Pancreas (tissue), 10 donors: Measurements from ENCODE around the gene HEXA. TPM values are rescaled to one million over a fixed set of nuclear protein-coding genes. Genes with fewer than 3 reads are reported as not detected.
"Not testable (repeated sequence)": the region's sequence is repeated elsewhere in the genome, so short reads cannot be mapped to it uniquely, and the experiment has no call there.

Source experiments
- ATAC-seq, 4 donors: fragments of 200-7000 bp; cut with Tn5 transposase; one replicate each; pipeline versions ENCODE4 v1.8.0 to v1.9.1; 2020; ENCODE audit warnings: mild to moderate bottlenecking in 4 of 4, moderate library complexity in 4 of 4
- DNase-seq, 6 donors: peaks; one replicate each; pipeline ENCODE4 v3.0.0-alpha.2; 2020
- FAIRE-seq: peaks from 2 replicates; lab custom pipeline; 2012; peaks lifted over from hg19 to GRCh38; lab: Jason Lieb, UNC
- H3K27ac ChIP-seq, 4 donors: fragments of 200-600 bp; sonication (generic); 1 replicate in 3 of 4; 2 replicates in 1 of 4; pipeline versions ENCODE4 v1.5.0 to v1.8.0; 2020
- H3K27me3 ChIP-seq, 4 donors: fragments of 200-600 bp; one replicate each; pipeline ENCODE4 v1.8.0; 2021
- H3K36me3 ChIP-seq, 3 donors: fragments of 200-600 bp; sonication (generic) in 1 of 3; one replicate each; pipeline versions ENCODE4 v1.5.0 to v1.8.0; 2020 to 2021
- H3K4me1 ChIP-seq, 3 donors: fragments of 200-600 bp; one replicate each; pipeline ENCODE4 v1.8.0; 2021
- H3K4me3 ChIP-seq, 4 donors: fragments of 200-600 bp; sonication (generic) in 2 of 4; one replicate each; pipeline versions ENCODE4 v1.5.0 to v1.8.0; 2020 to 2021
- H3K9me3 ChIP-seq, 4 donors: fragments of 200-600 bp; one replicate each; pipeline ENCODE4 v1.8.0; 2021
- CTCF ChIP-seq, 4 donors: fragments of 200-600 bp; sonication (generic) in 3 of 4; IDR thresholded peaks; one replicate each; pipeline versions ENCODE4 v1.5.0 to v1.8.0; 2021; ENCODE audit warnings: antibody characterized with exemption in 4 of 4
- WGBS, 2 donors: extraction: QIAGEN DNeasy Blood & Tissue Kit; methylation state at CpG; one replicate each; pipeline ENCODE4 v1.1.7; 2013; 5-methylcytosine and 5-hydroxymethylcytosine counted together
- intact Hi-C, 3 donors: fragments of 100-400 bp; cut with DNase I; formaldehyde crosslinking; loops; one replicate each; pipeline versions ENCODE4 v1.11.1 to v1.14.2; 2022
- polyA plus RNA-seq, 2 donors: library from polyadenylated mRNA; stranded (reverse); fragments of 200-250 nt; gene quantifications; one replicate each; pipeline ENCODE4 v1.2.3, GENCODE V29; 2013
- total RNA-seq, 6 donors: library from RNA; stranded (reverse); fragmentation: NEBNext Ultra II Directional in 4 of 6; extraction: Animal tissue kit (Norgen Biotek cat#: 25700) in 4 of 6; gene quantifications; one replicate each; pipeline versions ENCODE4 v1.2.1 to v1.2.4, GENCODE V29; 2021 to 2023
- donor health status: healthy with polysubstance abuse.
- donor health status: DM: no; HTN: no; CAD: no; lungs with moderate emphysema.
- donor health status: DM: no; HTN: no; CAD: no.
- donor health status: control.
- donor health status: control.
- donor health status: Bipolar disorder and iron deficiency.
- donor health status: DM: yes; HTN: yes; CAD: no.
- donor health status: DM: no; HTN: no; CAD: no.
- donor health status: DM: no; HTN: no; CAD: no.
- donor health status: DM: yes; HTN: yes; CAD: no.

HEXA gene
- total and polyA plus RNA-seq, 8 donors: 30.2 to 76.0 (median 54.0) TPM

GRCh38 chr15:72389231-72389630 lies 13.4 kb upstream of the HEXA start:
- H3K27ac ChIP-seq: no peak overlapping the region
- H3K4me3 ChIP-seq: no peak overlapping the region
- no peaks in the 10 kb centered on the region for H3K36me3 ChIP-seq
- TF ChIP-seq CTCF (IDR thresholded peaks at IDR 0.05): no peak
- 10 to 22% methylated on average over 3 of the region's 3 CpGs for WGBS, 2 donors
- H3K27me3 ChIP-seq: no peaks in the 10 kb centered on the region
- intact Hi-C loops: no loop called here
- ATAC-seq (peak; percentile 44 to 90 (median 68)), FAIRE-seq (no peak), DNase-seq (peak in 4 of 6 donors; percentile 26 to 55 (median 32))
- no peaks in the 10 kb centered on the region for H3K9me3 ChIP-seq
- peaks cover 0 to 3% (median 0%) of the 10 kb centered on the region in 3 donors for H3K4me1 ChIP-seq

GRCh38 chr15:72387741-72388140 lies 11.9 kb upstream of the HEXA start:
- Histone ChIP-seq H3K36me3 (no peaks in the 10 kb centered on the region), H3K4me3 (no peak overlapping the region), H3K27me3 (no peaks in the 10 kb centered on the region), H3K27ac (no peak overlapping the region), H3K4me1 (peaks cover 0 to 3% (median 0%) of the 10 kb centered on the region in 3 donors), H3K9me3 (no peaks in the 10 kb centered on the region)
- ATAC-seq (no peak), FAIRE-seq (no peak), DNase-seq (no peak)
- no peak for TF ChIP-seq CTCF (IDR thresholded peaks at IDR 0.05)
- intact Hi-C loops: no loop called here

GRCh38 chr15:72382146-72382545 lies 6.3 kb upstream of the HEXA start:
- Histone ChIP-seq H3K27me3 (no peaks in the 10 kb centered on the region), H3K4me1 (peaks cover 0 to 2% (median 0%) of the 10 kb centered on the region in 3 donors), H3K9me3 (no peaks in the 10 kb centered on the region), H3K27ac (no peak overlapping the region), H3K4me3 (no peak overlapping the region), H3K36me3 (no peaks in the 10 kb centered on the region)
- TF ChIP-seq CTCF (IDR thresholded peaks at IDR 0.05): no peak
- 51 to 67% methylated on average over 2 of the region's 2 CpGs for WGBS, 2 donors
- DNase-seq: no peak
- intact Hi-C loops: no loop called here
- FAIRE-seq: no peak
- peak in 2 of 4 donors; percentile 48 for ATAC-seq

- WGBS, 2 donors: 57 to 65% methylated on average over 4 of the region's 4 CpGs
- no peaks in the 10 kb centered on the region for H3K27me3 ChIP-seq
- FAIRE-seq (no peak), DNase-seq (no peak), ATAC-seq (no peak)
- intact Hi-C loops: no loop called here
- TF ChIP-seq CTCF (IDR thresholded peaks at IDR 0.05): no peak
- no peak overlapping the region for H3K4me3 ChIP-seq
- H3K4me1 ChIP-seq: peaks cover 0 to 9% (median 7%) of the 10 kb centered on the region in 3 donors
- no peaks in the 10 kb centered on the region for H3K36me3 ChIP-seq
- H3K9me3 ChIP-seq: no peaks in the 10 kb centered on the region
- H3K27ac ChIP-seq: no peak overlapping the region
Measured at GRCh38 chr15:72380743-72381142, 4.9 kb upstream of the HEXA start.

GRCh38 chr15:72379856-72380430 lies 4.1 kb upstream of the HEXA start:
- FAIRE-seq: no peak
- intact Hi-C loops: no loop called here
- no peaks in the 10 kb centered on the region for H3K9me3 ChIP-seq
- H3K27ac ChIP-seq: no peak overlapping the region
- WGBS, 2 donors: 34 to 54% methylated on average over 2 of the region's 2 CpGs
- no peak for DNase-seq
- no peak for TF ChIP-seq CTCF (IDR thresholded peaks at IDR 0.05)
- H3K36me3 ChIP-seq: no peaks in the 10 kb centered on the region
- ATAC-seq: no peak
- H3K27me3 ChIP-seq: no peaks in the 10 kb centered on the region
- no peak overlapping the region for H3K4me3 ChIP-seq
- peaks cover 0 to 9% (median 7%) of the 10 kb centered on the region in 3 donors for H3K4me1 ChIP-seq

- peaks cover 5 to 13% (median 10%) of the 10 kb centered on the region in 3 donors for H3K4me1 ChIP-seq
- intact Hi-C loops, H3K27ac ChIP-seq, H3K27me3 ChIP-seq, H3K9me3 ChIP-seq, DNase-seq, H3K36me3 ChIP-seq, FAIRE-seq, H3K4me3 ChIP-seq, ATAC-seq: not testable (repeated sequence)
- 76 to 83% methylated on average over 3 of the region's 3 CpGs for WGBS, 2 donors
Measured at GRCh38 chr15:72379106-72379505, 3.3 kb upstream of the HEXA start.
